DMS153 treated with DMSO at 0.1 percent for 48 hours (cell line): ENCODE data around the gene ROR2.
A peak's percentile ranks its signal among the peaks of the same experiment; 100 is the strongest.

ENCODE experiments used
- DNase-seq: peaks from one replicate; lab custom pipeline; 2025; ENCODE audit not compliant: unreplicated experiment; lab: John Stamatoyannopoulos, UW

ROR2 gene

GRCh38 chr9:91948597-91949391 is 1.2 kb downstream of the ROR2 start:
- peak; percentile 33 for DNase-seq

GRCh38 chr9:91948101-91948596 is 1.9 kb downstream of the ROR2 start:
- DNase-seq, result no peak

GRCh38 chr9:91946653-91947488 is 3.2 kb downstream of the ROR2 start:
- DNase-seq, result no peak

GRCh38 chr9:91946196-91946595 is 3.8 kb downstream of the ROR2 start:
- no peak for DNase-seq

- peak; percentile 20 for DNase-seq
Measured at GRCh38 chr9:91945277-91946085, 4.5 kb downstream of the ROR2 start.

- DNase-seq, result no peak
Measured at GRCh38 chr9:91944711-91945110, 5.3 kb downstream of the ROR2 start.

- no peak for DNase-seq
Measured at GRCh38 chr9:91943478-91944470, 6.3 kb downstream of the ROR2 start.

- DNase-seq, result no peak
Measured at GRCh38 chr9:91942201-91942600, 7.8 kb downstream of the ROR2 start.

- no peak for DNase-seq
Measured at GRCh38 chr9:91939978-91940377, 10.1 kb downstream of the ROR2 start.

- DNase-seq, result no peak
Measured at GRCh38 chr9:91937727-91938126, 12.3 kb downstream of the ROR2 start.

- DNase-seq, result no peak
Measured at GRCh38 chr9:91937056-91937455, 13.0 kb downstream of the ROR2 start.

GRCh38 chr9:91935805-91936514 is 14.1 kb downstream of the ROR2 start:
- no peak for DNase-seq

- peak; percentile 57 for DNase-seq
Measured at GRCh38 chr9:91935066-91935749, 14.8 kb downstream of the ROR2 start.

GRCh38 chr9:91934654-91935053 is 15.4 kb downstream of the ROR2 start:
- DNase-seq, result no peak

- DNase-seq, result no peak
Measured at GRCh38 chr9:91933556-91934352, 16.3 kb downstream of the ROR2 start.

- DNase-seq, result no peak
Measured at GRCh38 chr9:91930475-91930874, 19.6 kb downstream of the ROR2 start.

GRCh38 chr9:91929331-91929730 is 20.7 kb downstream of the ROR2 start:
- no peak for DNase-seq

- no peak for DNase-seq
Measured at GRCh38 chr9:91927922-91928510, 22.0 kb downstream of the ROR2 start.
